A549 (cell line): ENCODE results near the gene NFIA.
A peak's percentile ranks its signal among the peaks of the same experiment; 100 is the strongest.

ENCODE experiments used
- EP300 ChIP-seq, 2 experiments: fragments of >200 bp; sonication (Bioruptor Twin); formaldehyde crosslinking; IDR thresholded peaks; 2 replicates in 1 of 2; 3 replicates in 1 of 2; pipeline ENCODE4 v1.6.1; 2016 to 2017
- MYC ChIP-seq: IDR thresholded peaks from 2 replicates; pipeline ENCODE4 v1.6.1; 2012; ENCODE audit warnings: mild to moderate bottlenecking, inconsistent platforms, low read length, improper control_type of control experiment, borderline replicate concordance
- POLR2A ChIP-seq: IDR thresholded peaks from 2 replicates; pipeline ENCODE4 v1.6.1; 2012; ENCODE audit warnings: mild to moderate bottlenecking, low read length
- RAD21 ChIP-seq, 2 experiments: fragments of >200 bp in 1 of 2; sonication (Bioruptor Twin) in 1 of 2; formaldehyde crosslinking in 1 of 2; IDR thresholded peaks in 1 of 2; conservative IDR thresholded peaks in 1 of 2; 2 replicates in 1 of 2; 3 replicates in 1 of 2; pipeline ENCODE4 v1.6.1; 2012 to 2018; ENCODE audit warnings: inconsistent platforms in 1 of 2
- RCOR1 ChIP-seq: fragments of 150-350 bp; IDR thresholded peaks from 2 replicates; pipeline ENCODE4 v1.6.1; 2014; ENCODE audit warnings: antibody characterized with exemption, low read length, low read depth
- SMC3 ChIP-seq: fragments of >200 bp; sonication (Bioruptor Twin); formaldehyde crosslinking; IDR thresholded peaks from 3 replicates; pipeline ENCODE4 v1.6.1; 2018; ENCODE audit warnings: inconsistent platforms
- ZFP36 ChIP-seq: fragments of 450-650 bp; IDR thresholded peaks from 2 replicates; pipeline ENCODE4 v1.6.1; 2014; ENCODE audit warnings: borderline replicate concordance; ENCODE audit not compliant: partially characterized antibody
- TF ChIP-seq, protein P1 (sequence below): fragments of >200 bp; sonication (Bioruptor Twin); formaldehyde crosslinking; IDR thresholded peaks from 3 replicates; pipeline ENCODE4 v1.5.1; 2016

DNA sequence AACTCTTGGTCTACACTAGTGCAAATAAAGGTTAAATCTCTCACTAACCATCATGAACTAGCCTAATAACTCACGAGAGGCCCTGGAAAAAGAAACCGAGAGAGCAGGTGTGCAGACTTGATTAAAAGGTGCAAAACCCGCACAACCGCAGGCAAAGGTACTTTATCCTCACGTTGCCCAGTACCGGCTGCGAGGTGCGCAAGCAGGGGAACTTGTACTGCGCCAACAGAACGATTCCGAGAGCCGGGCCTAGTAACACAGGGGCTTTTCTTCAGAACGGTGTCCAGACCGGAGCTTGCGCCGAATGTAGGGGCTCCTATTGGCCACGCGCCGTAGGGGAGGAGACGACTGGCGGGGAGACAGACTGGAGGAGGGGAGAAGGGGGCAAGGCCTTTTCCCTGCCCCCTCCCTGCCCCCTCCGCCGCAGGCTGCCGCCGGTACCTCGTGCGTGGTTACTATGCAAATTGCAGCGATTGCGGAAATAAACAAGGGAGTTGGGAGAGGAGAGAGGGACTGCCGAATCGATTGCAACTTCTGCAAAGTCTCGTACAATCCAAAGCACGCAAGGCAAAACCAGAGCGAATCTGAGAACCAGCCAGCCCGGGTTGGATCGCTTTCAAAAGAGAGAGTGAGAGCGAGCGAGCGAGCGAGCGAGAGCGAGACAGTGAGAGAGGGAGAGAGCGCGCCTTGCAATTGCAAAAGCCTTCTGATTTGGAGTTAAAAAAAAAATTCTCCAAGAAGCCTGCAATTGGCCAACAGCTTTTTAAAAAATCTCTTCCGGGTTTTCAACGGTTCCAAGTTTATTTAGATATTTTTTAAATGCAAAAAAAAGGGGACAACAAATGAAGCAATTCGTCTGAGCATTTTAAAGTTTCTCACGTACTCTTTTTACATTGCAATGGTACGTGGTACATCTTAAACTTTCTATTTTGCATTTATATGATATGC lies 5.4 kb upstream of the NFIA start:
- TF ChIP-seq RAD21 (conservative IDR thresholded peaks at IDR 0.05 in 1 of 2, IDR thresholded peaks at IDR 0.05 in 1 of 2) (peak in 1 of 2 experiments; percentile 20; a peak in 1 of 5 replicates), MYC (no peak; the same call in 1 of the 2 replicates), RCOR1 (no peak), SMC3 (no peak; the same call in 2 of the 3 replicates), POLR2A (peak; percentile 53), EP300 (IDR thresholded peaks at IDR 0.05) (no peak), ZFP36 (no peak)
- TF ChIP-seq, protein P1, sequence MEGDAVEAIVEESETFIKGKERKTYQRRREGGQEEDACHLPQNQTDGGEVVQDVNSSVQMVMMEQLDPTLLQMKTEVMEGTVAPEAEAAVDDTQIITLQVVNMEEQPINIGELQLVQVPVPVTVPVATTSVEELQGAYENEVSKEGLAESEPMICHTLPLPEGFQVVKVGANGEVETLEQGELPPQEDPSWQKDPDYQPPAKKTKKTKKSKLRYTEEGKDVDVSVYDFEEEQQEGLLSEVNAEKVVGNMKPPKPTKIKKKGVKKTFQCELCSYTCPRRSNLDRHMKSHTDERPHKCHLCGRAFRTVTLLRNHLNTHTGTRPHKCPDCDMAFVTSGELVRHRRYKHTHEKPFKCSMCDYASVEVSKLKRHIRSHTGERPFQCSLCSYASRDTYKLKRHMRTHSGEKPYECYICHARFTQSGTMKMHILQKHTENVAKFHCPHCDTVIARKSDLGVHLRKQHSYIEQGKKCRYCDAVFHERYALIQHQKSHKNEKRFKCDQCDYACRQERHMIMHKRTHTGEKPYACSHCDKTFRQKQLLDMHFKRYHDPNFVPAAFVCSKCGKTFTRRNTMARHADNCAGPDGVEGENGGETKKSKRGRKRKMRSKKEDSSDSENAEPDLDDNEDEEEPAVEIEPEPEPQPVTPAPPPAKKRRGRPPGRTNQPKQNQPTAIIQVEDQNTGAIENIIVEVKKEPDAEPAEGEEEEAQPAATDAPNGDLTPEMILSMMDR = no peak
